HG03280 (cell line): Measurements from ENCODE around the gene UBD.

Experiments used
- ATAC-seq: cut with Tn5 transposase; IDR thresholded peaks from one replicate; pipeline ENCODE4 v1.9.1; 2021; ENCODE audit warnings: mild to moderate bottlenecking, moderate library complexity; ENCODE audit not compliant: unreplicated experiment

UBD gene

DNA sequence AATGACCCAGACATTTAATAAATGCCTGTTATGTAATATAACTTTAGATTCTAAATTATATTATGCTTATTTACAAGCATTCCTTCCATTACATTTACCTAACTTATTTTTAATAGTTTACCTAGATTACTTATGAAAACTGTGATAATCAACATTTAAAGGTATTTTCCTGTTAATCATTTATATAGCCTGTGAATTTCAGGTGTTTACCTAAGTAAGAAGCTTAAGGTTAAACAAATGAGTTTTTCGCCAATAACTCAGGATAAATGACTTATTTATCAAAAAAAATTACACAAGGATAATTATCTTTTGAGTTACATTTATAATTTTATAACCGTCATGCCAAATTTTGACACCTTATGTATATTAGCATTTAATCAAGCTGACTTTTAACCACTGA lies 35.5 kb downstream of the UBD start:
- no peak for ATAC-seq

GRCh38 chr6:29522227-29522626 lies 37.3 kb downstream of the UBD start:
- ATAC-seq, result no peak

- no peak for ATAC-seq
These were observed 38.4 kb downstream of the UBD start for GRCh38 chr6:29521006-29521680.

GRCh38 chr6:29520232-29520631 lies 39.3 kb downstream of the UBD start:
- ATAC-seq, result no peak

GRCh38 chr6:29519291-29520010 lies 40.1 kb downstream of the UBD start:
- no peak for ATAC-seq

GRCh38 chr6:29517728-29518440 lies 41.6 kb downstream of the UBD start:
- no peak for ATAC-seq

- ATAC-seq, result no peak
These were observed 42.3 kb downstream of the UBD start for GRCh38 chr6:29517245-29517644.

DNA sequence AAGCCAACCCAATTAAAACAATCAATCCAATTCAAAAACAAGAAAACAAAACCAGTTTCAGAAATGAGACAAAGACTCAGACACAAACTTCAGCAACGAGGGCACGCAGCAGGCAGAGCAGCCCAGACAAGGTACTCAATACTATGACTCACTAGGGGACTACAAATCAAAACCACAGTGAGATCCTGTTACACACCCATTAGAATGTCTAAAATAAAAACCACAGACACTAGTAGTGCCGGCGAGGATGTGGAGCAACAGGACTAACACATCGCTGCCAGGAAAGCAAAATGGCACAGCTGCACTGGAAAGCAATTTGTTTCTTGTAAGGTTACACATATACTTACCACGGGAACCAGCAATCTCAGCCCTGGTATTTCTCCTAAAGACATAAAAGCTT lies 43.4 kb downstream of the UBD start:
- ATAC-seq, result no peak

DNA sequence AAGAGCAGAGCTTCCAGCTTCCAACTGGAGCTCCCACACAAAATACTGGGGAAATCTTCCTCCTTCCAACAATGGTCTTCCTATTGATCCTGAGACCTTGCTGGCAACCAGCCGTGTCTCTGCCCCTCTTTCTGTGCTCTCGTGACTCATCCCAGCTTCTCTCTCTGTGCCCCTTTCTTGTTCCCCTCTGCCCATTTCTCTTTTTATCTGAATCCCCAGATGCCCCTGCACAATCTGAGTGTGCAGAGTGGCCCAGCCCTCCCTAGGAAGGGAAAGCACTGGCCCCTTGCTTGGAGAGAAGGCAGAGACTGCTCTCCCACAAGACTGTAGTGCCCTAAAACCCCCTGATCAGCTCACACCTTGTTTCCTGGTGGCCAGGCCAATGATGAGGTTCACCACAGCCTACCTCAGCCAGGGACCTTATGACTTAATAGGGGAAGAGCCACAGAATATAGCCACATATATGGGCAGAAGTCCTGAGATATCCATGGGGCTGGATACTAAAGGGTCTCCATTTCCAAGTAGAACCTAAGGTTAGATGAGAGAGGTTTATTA lies 48.7 kb downstream of the UBD start:
- no peak for ATAC-seq

DNA sequence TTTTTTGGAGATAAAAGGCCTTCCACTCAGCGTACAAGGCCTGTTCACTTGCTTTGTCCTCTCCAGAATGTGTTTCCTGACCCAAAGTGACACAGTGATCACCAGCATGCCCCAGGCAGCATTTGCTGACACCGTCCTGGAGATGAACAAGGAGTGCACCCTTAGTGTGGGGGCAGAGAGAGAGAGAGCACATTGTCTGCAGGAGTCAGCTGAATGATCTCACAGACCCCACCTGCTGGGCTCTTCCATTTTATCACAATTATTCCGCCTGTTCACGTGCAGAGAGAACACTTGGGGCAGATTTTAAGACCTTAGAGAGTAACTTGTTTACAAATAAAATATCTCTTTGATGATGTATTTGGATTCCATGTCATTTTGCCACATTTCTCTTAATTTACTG lies 49.3 kb downstream of the UBD start:
- ATAC-seq, result no peak

- ATAC-seq, result no peak
These were observed 49.8 kb downstream of the UBD start for GRCh38 chr6:29509711-29510110.

GRCh38 chr6:29509239-29509638 lies 50.3 kb downstream of the UBD start:
- ATAC-seq, result peak; percentile 67

- no peak for ATAC-seq
These were observed 52.2 kb downstream of the UBD start for GRCh38 chr6:29507319-29507718.

GRCh38 chr6:29506446-29507067 lies 53.0 kb downstream of the UBD start:
- ATAC-seq, result no peak

DNA sequence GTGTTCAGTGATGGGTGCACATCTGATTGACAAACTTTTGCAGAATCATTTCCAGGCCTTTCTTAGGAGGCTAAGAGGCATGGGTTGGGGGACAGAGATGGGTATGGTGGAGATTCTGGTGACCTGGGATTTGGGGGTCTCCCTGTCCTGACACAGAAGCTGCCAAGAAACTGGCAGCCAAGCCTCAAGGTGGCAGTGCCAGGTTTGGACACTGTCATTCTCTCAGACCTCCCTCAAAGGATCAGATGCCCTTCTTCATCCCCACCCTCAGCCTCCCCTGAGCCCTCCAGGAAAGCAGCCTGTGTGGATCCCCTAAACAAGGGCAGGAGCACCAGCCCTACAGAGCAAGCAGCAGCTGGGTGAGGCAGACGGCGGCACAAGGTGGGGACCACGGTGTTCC lies 53.7 kb downstream of the UBD start:
- no peak for ATAC-seq
